SH-SY5Y (cell line): ENCODE results near the gene RPAP3.

Source experiments
- GATA2 ChIP-seq: IDR thresholded peaks from 2 replicates; pipeline ENCODE4 v1.6.1; 2011; ENCODE audit warnings: mild to moderate bottlenecking, low read depth, low read length
- GATA3 ChIP-seq: IDR thresholded peaks from 2 replicates; pipeline ENCODE4 v1.6.1; 2011; ENCODE audit warnings: low read depth, mild to moderate bottlenecking, low read length, moderate library complexity

DNA sequence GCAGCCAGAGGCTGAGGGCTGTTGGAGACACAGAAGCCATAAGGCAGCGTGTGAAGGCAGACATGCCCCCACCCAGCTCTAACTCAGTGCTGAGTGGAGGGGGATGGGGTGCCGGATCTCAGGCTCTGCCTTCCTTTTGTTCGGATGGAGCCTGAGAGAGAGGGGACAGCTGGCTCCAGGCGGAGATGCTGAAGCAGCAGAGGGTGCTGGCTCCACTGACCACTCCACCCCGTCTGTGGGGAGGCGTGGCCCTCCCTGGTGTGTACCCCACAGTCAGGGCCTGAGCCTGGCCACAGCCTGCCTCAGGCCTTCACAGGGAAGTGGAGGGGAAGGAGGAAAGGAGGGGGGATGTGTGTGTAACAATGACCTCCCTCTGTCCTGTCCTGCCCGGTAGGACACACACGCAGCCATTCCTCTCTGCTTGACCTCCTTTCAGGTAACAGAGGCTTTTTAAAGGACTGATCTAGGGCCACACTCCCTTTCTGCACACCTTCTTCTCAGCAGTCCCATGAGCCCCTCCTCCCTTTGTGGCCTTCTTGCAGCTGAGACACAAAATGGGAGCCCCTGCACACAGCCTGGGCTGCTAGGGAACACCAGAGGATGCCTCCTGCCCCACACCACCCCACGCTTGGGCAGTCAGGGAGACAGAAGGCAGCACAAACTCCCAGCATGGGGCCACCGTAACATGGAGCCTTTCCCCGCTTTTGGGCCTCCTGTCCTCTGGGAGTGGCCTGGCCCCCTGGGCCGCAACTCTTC lies 29.1 kb upstream of the RPAP3 start:
- TF ChIP-seq GATA2 (no peak), GATA3 (no peak)
